ENCODE measurements around the gene BCL2L2.
A peak's percentile ranks its signal among the peaks of the same experiment; 100 is the strongest.
"Not testable (repeated sequence)": the region's sequence is repeated elsewhere in the genome, so short reads cannot be mapped to it uniquely, and the experiment has no call there.

The BCL2L2 gene, protein sequence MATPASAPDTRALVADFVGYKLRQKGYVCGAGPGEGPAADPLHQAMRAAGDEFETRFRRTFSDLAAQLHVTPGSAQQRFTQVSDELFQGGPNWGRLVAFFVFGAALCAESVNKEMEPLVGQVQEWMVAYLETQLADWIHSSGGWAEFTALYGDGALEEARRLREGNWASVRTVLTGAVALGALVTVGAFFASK

GRCh38 chr14:23306412-23307145, at the start of gene BCL2L2:
Gene BCL2L2 (plus strand): TSS chr14:23306833. CDS start chr14:23307768, 935 bp downstream.
- Histone ChIP-seq H3K9ac (ENCODE audit: low read length) (peak within 1 kb of the TSS; percentile 97), H3K27me3 (ENCODE audit: control insufficient read depth, insufficient read depth, low read length) (no peaks in the 10 kb centered on the region), H3K4me3 (ENCODE audit: low read length) (peak within 1 kb of the TSS; percentile 94), H3K9me3 (ENCODE audit: control insufficient read depth, low read length) (no peaks in the 10 kb centered on the region), H3K36me3 (ENCODE audit: control insufficient read depth, insufficient read depth, low read length) (no peaks in the 10 kb centered on the region), H3K4me1 (ENCODE audit: control insufficient read depth, insufficient read depth, low read length) (peaks cover 37% of the 10 kb centered on the region)

- H3K36me3 ChIP-seq (ENCODE audit: control insufficient read depth, insufficient read depth, low read length): no peaks in the 10 kb centered on the region
- no peaks in the 10 kb centered on the region for H3K9me3 ChIP-seq (ENCODE audit: control insufficient read depth, low read length)
Measured at GRCh38 chr14:23258256-23258655, 48.4 kb upstream of the BCL2L2 start.

DNA sequence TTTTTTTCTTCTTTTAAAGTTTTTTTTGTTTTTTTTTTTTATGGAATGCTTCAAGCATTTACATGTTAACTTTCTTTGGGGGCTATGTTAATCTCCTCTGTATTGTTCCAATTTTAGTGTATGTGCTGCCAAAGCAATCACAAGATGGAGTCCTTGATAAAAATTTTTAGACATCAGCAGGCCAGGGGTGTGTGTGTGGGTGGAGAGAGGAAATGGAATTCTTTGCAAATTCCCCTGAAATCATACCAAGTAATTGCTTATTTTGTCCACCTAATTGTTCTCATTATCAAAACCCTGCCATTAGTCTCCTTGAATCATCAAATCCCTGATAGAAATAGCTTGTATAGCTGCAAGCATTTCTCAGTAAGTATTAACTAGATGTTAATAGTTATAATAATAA, 47.2 kb upstream of the BCL2L2 start:
- no peak overlapping the region for H3K4me3 ChIP-seq (ENCODE audit: low read length)
- no peaks in the 10 kb centered on the region for H3K4me1 ChIP-seq (ENCODE audit: control insufficient read depth, insufficient read depth, low read length)
- H3K36me3 ChIP-seq (ENCODE audit: control insufficient read depth, insufficient read depth, low read length): no peaks in the 10 kb centered on the region
- no peak overlapping the region for H3K9ac ChIP-seq (ENCODE audit: low read length)
- H3K9me3 ChIP-seq (ENCODE audit: control insufficient read depth, low read length): no peaks in the 10 kb centered on the region
- no peaks in the 10 kb centered on the region for H3K27me3 ChIP-seq (ENCODE audit: control insufficient read depth, insufficient read depth, low read length)

More at GRCh38 chr14:23258256-23258655, 48.4 kb upstream of the BCL2L2 start:
- H3K4me3 ChIP-seq (ENCODE audit: low read length): no peak overlapping the region
- H3K27me3 ChIP-seq (ENCODE audit: control insufficient read depth, insufficient read depth, low read length): no peaks in the 10 kb centered on the region
- H3K9ac ChIP-seq (ENCODE audit: low read length): no peak overlapping the region
- no peaks in the 10 kb centered on the region for H3K4me1 ChIP-seq (ENCODE audit: control insufficient read depth, insufficient read depth, low read length)

- H3K36me3 ChIP-seq (ENCODE audit: control insufficient read depth, insufficient read depth, low read length); H3K9me3 ChIP-seq (ENCODE audit: control insufficient read depth, low read length); H3K4me3 ChIP-seq (ENCODE audit: low read length); H3K9ac ChIP-seq (ENCODE audit: low read length); H3K27me3 ChIP-seq (ENCODE audit: control insufficient read depth, insufficient read depth, low read length); H3K4me1 ChIP-seq (ENCODE audit: control insufficient read depth, insufficient read depth, low read length): not testable (repeated sequence)
Measured at GRCh38 chr14:23260849-23261248, 45.8 kb upstream of the BCL2L2 start.

GRCh38 chr14:23269193-23269592, 37.4 kb upstream of the BCL2L2 start:
- Histone ChIP-seq H3K9ac (ENCODE audit: low read length) (no peak overlapping the region), H3K4me3 (ENCODE audit: low read length) (no peak overlapping the region), H3K4me1 (ENCODE audit: control insufficient read depth, insufficient read depth, low read length) (no peaks in the 10 kb centered on the region), H3K36me3 (ENCODE audit: control insufficient read depth, insufficient read depth, low read length) (no peaks in the 10 kb centered on the region), H3K27me3 (ENCODE audit: control insufficient read depth, insufficient read depth, low read length) (no peaks in the 10 kb centered on the region), H3K9me3 (ENCODE audit: control insufficient read depth, low read length) (no peaks in the 10 kb centered on the region)

DNA sequence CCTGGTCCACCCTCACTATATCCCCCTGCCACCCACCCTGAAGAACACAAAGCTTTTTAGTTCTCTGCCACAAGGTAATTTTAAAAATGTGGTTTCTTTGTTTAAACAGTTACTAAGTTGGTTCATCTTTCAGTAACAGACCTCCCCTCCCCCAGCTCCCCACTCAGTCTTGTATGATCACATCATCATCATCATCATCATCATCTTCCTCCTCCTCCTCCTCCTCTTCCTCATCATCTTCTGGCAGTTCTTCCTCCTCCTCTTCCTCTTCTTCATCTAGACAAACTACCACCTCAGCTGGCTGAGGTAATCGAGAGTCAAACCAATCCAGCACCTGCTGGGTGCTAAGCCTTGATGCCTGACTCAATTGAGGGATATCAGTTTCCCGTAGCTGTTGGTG, 31.2 kb upstream of the BCL2L2 start:
- H3K4me3 ChIP-seq (ENCODE audit: low read length): no peak overlapping the region
- no peaks in the 10 kb centered on the region for H3K9me3 ChIP-seq (ENCODE audit: control insufficient read depth, low read length)
- H3K36me3 ChIP-seq (ENCODE audit: control insufficient read depth, insufficient read depth, low read length): no peaks in the 10 kb centered on the region
- no peak overlapping the region for H3K9ac ChIP-seq (ENCODE audit: low read length)
- H3K27me3 ChIP-seq (ENCODE audit: control insufficient read depth, insufficient read depth, low read length): no peaks in the 10 kb centered on the region
- H3K4me1 ChIP-seq (ENCODE audit: control insufficient read depth, insufficient read depth, low read length): peaks cover 8% of the 10 kb centered on the region

DNA sequence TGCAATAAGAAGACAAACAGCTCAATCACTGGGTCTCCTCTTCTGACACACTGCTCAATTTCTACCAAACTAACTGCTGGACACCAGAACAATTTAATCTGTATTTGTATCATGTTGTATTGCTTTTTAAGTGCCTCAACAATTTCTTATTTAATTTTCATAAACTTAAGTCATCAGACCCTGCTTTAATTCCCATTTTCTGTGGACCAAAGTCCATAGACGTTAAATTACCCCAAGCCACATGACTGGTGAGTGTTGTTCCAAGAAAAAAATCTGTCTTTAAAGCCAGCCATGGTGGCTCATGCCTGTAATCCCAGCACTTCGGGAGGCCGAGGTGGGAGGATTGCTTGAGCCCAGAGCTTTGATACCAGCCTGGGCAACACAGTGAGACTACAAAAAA, 29.4 kb upstream of the BCL2L2 start:
- H3K9me3 ChIP-seq (ENCODE audit: control insufficient read depth, low read length): no peaks in the 10 kb centered on the region
- H3K9ac ChIP-seq (ENCODE audit: low read length): no peak overlapping the region
- no peaks in the 10 kb centered on the region for H3K27me3 ChIP-seq (ENCODE audit: control insufficient read depth, insufficient read depth, low read length)
- H3K4me1 ChIP-seq (ENCODE audit: control insufficient read depth, insufficient read depth, low read length): peaks cover 8% of the 10 kb centered on the region
- H3K36me3 ChIP-seq (ENCODE audit: control insufficient read depth, insufficient read depth, low read length): no peaks in the 10 kb centered on the region
- H3K4me3 ChIP-seq (ENCODE audit: low read length): no peak overlapping the region

GRCh38 chr14:23277928-23278327, 28.7 kb upstream of the BCL2L2 start:
- H3K4me3 ChIP-seq (ENCODE audit: low read length); H3K36me3 ChIP-seq (ENCODE audit: control insufficient read depth, insufficient read depth, low read length); H3K9ac ChIP-seq (ENCODE audit: low read length); H3K4me1 ChIP-seq (ENCODE audit: control insufficient read depth, insufficient read depth, low read length); H3K9me3 ChIP-seq (ENCODE audit: control insufficient read depth, low read length); H3K27me3 ChIP-seq (ENCODE audit: control insufficient read depth, insufficient read depth, low read length): not testable (repeated sequence)

- Histone ChIP-seq H3K9me3 (ENCODE audit: control insufficient read depth, low read length) (no peaks in the 10 kb centered on the region), H3K4me1 (ENCODE audit: control insufficient read depth, insufficient read depth, low read length) (peaks cover 12% of the 10 kb centered on the region), H3K9ac (ENCODE audit: low read length) (no peak overlapping the region), H3K36me3 (ENCODE audit: control insufficient read depth, insufficient read depth, low read length) (no peaks in the 10 kb centered on the region), H3K27me3 (ENCODE audit: control insufficient read depth, insufficient read depth, low read length) (no peaks in the 10 kb centered on the region), H3K4me3 (ENCODE audit: low read length) (no peak overlapping the region)
Measured at GRCh38 chr14:23281247-23281646, 25.4 kb upstream of the BCL2L2 start.

DNA sequence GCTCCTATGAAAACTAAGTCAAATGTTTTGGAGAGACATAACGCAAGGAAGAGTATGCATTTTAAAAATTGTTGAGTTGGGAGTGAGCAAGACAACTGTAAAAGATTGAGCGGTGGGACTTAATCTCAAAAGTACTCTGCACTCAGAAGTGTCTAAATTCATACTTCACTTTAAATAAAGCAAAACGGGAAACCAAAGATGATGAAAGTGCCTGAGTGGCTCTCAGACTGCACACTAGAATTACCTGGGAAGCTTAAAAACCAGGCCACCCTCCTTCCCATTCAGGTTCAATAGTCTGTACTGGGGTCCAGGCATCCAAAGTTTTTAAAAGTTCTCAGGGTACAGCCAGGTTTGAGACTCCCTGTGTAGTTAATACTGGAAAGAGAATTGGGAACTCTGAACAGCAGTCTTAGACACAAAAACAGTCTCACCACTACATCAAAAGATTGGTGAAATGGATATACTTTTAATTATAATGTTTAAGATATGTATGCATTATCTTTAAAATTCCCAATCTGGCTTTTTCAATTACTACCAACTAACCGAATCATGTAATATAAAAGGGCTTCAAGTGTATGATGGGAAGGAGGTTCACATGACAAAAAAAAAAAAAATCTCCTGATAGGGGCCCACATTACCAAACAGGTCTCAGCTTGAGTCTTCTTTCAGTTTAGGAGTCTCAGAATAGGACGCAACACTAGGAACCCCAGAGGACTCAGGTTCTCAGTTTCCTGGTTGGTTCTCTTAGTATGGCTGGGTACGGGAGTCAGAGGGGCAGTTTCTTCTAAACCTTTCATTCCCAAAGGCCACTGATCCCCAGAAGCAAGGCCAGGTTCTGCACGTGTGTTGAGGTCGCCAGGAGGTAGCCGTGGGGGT, 21.7 kb upstream of the BCL2L2 start:
- no peaks in the 10 kb centered on the region for H3K9me3 ChIP-seq (ENCODE audit: control insufficient read depth, low read length)
- peak overlapping the region; percentile 98 for H3K9ac ChIP-seq (ENCODE audit: low read length)
- no peaks in the 10 kb centered on the region for H3K36me3 ChIP-seq (ENCODE audit: control insufficient read depth, insufficient read depth, low read length)
- peak overlapping the region; percentile 85 for H3K4me3 ChIP-seq (ENCODE audit: low read length)
- H3K27me3 ChIP-seq (ENCODE audit: control insufficient read depth, insufficient read depth, low read length): no peaks in the 10 kb centered on the region
- peaks cover 15% of the 10 kb centered on the region for H3K4me1 ChIP-seq (ENCODE audit: control insufficient read depth, insufficient read depth, low read length)

DNA sequence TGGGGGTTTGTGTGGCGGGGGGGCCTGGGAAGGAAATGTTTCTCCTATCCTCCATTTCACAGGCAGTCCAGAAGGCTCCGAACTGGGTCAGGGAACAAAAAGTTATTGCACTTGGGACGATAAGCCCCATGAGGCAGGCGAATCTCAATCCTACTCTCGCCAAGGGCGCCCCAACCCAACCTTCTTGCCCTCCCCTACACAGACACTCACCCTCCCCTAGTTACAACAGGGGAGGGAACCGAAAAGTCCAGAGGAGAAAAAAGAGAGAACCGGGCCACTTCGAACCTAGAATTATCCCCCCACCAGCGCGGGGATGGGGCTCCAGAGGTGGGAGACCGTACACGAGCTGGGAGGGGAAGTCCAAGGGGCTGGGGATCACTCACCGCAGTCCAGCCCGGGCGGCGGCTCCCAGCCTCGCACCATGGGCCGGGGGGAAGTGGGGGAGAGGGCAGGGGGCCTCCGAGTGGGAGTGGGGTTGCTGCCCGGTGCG, 21.1 kb upstream of the BCL2L2 start:
- Histone ChIP-seq H3K36me3 (ENCODE audit: control insufficient read depth, insufficient read depth, low read length) (no peaks in the 10 kb centered on the region), H3K9me3 (ENCODE audit: control insufficient read depth, low read length) (no peaks in the 10 kb centered on the region), H3K27me3 (ENCODE audit: control insufficient read depth, insufficient read depth, low read length) (no peaks in the 10 kb centered on the region), H3K9ac (ENCODE audit: low read length) (peak overlapping the region; percentile 98), H3K4me1 (ENCODE audit: control insufficient read depth, insufficient read depth, low read length) (peaks cover 13% of the 10 kb centered on the region), H3K4me3 (ENCODE audit: low read length) (peak overlapping the region; percentile 85)

Measured in mucosa of stomach (tissue), 1 donor.